SJSA1 (cell line): ENCODE results near the gene MRPL52. TPM values are rescaled to one million over a fixed set of nuclear protein-coding genes. Genes with fewer than 3 reads are reported as not detected.

Experiments used
- DNase-seq, 2 experiments: peaks; one replicate each; pipeline ENCODE4 v3.0.0-alpha.2; 2015 to 2020; ENCODE audit warnings: low spot score in 2 of 2, low read depth in 1 of 2
- H3K27ac ChIP-seq: fragments of 250-450 bp; sonication (Bioruptor Pico); 2 replicates; pipeline ENCODE4 v1.5.1; 2020; ENCODE audit warnings: mild to moderate bottlenecking, moderate library complexity
- H3K27me3 ChIP-seq: fragments of 250-450 bp; sonication (Bioruptor Pico); replicated peaks from 2 replicates; pipeline ENCODE4 v1.5.1; 2020; ENCODE audit warnings: mild to moderate bottlenecking, moderate library complexity
- H3K36me3 ChIP-seq: fragments of 250-450 bp; sonication (Bioruptor Pico); 2 replicates; pipeline ENCODE4 v1.5.1; 2020; ENCODE audit warnings: mild to moderate bottlenecking
- H3K4me1 ChIP-seq: fragments of 250-450 bp; sonication (Bioruptor Pico); replicated peaks from 2 replicates; pipeline ENCODE4 v1.6.1; 2021; ENCODE audit warnings: mild to moderate bottlenecking
- H3K4me3 ChIP-seq: fragments of 250-450 bp; sonication (Bioruptor Pico); 2 replicates; pipeline ENCODE4 v1.5.1; 2020; ENCODE audit warnings: mild to moderate bottlenecking
- H3K9me3 ChIP-seq: fragments of 250-450 bp; sonication (Bioruptor Pico); replicated peaks from 2 replicates; pipeline ENCODE4 v1.5.1; 2020; ENCODE audit warnings: mild to moderate bottlenecking
- total RNA-seq: library from RNA; depleted of rRNA; stranded (reverse); fragments of >200 nt; shearing (Covaris generic); gene quantifications from 2 replicates; pipeline ENCODE4 v1.2.3, GENCODE V29; 2014; rRNA removed

Gene MRPL52
- total RNA-seq, 1 experiment from 2014 or later = 58.2 TPM

DNA sequence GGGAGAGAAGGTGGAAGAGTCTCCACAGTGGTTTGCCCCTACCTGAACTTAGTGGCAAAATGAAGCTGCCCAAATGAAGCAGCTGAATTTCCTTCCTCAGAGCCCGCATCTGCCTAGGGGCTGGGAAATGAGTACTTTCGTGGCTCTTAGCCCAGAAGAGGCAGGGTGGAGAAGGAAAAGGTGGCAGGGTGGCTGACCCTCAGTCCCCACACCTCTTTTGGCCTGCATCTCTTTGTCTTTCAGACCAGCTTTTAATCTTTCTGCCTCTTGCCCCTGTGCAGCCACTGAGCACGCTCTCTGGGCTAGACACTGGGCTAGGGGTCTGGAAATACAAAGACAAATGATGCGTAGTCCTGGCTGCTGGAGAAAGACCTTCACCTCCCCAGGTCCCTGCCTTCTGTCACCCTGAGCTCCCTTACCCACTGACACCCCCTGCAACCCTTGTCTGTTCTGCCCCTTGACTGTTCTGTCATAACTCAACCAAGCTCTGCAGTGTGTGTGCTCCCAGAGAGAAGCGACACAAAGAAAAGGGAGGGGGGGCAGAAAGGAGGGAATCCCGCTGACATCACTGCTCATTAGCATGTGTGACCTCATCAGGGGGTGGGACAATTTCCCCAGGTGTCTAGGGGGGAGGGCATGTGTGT lies 53.0 kb downstream of the MRPL52 start:
- Histone ChIP-seq H3K27ac (no peak overlapping the region), H3K4me3 (no peak overlapping the region), H3K4me1 (peaks cover 8% of the 10 kb centered on the region), H3K9me3 (no peaks in the 10 kb centered on the region), H3K27me3 (no peaks in the 10 kb centered on the region), H3K36me3 (peaks cover 6% of the 10 kb centered on the region)
- DNase-seq = no peak

DNA sequence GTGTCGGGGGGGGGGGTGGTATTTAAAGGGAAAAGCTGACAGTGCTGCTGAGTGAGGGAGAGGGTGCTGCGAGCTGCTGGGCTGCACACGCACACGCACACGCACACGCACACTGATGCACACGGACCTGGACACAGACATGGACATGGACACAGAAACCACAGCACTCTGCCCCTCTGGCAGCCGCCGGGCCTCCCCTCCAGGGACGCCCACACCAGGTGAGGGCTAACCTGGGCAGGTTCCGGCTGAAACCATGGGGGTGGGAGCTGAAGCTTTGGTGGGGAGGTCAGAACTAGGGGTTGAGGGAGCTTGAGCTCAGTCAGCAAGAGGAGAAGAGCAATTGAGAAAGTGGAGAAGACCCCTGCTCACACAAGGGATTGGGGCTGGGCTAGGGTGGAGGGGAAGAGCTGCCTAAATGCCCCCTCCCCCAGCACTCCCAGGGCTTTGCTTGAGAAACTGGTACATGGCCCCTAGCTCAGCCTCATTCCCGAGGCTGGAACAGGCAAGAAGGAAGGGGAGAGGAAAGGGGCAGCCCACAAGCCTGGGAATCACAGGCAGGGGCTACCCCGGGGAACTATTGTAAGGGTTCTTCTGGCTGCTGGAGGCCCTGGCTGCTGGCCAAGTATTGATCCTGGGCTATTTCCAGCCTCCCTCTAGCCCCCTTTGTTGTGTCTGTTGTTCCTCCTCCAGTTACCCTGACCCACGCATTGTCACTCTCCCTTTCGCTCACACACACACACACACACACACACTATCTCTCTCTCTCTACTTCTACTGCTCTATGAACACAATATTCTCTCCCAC lies 53.7 kb downstream of the MRPL52 start, which contains the start of gene REM2:
REM2 (plus strand) TSS at position 50 of the 804 bp plus-strand sequence; CDS start at position 116, 66 bp downstream.
- no peak for DNase-seq
- no peak within 1 kb of the TSS for H3K4me3 ChIP-seq
- no peak within 1 kb of the TSS for H3K27ac ChIP-seq
- H3K9me3 ChIP-seq = no peaks in the 10 kb centered on the region
- H3K4me1 ChIP-seq = peaks cover 13% of the 10 kb centered on the region
- H3K27me3 ChIP-seq = no peaks in the 10 kb centered on the region
- peaks cover 3% of the 10 kb centered on the region; the same call in 1 of the 2 replicates for H3K36me3 ChIP-seq

GRCh38 chr14:22884076-22884737 lies 54.5 kb downstream of the MRPL52 start:
- Histone ChIP-seq H3K27ac (no peak overlapping the region), H3K27me3 (no peaks in the 10 kb centered on the region), H3K9me3 (no peaks in the 10 kb centered on the region)

More at GRCh38 chr14:22884076-22884737, 54.5 kb downstream of the MRPL52 start:
- Histone ChIP-seq H3K36me3 (peaks cover 3% of the 10 kb centered on the region; the same call in 1 of the 2 replicates), H3K4me3 (no peak overlapping the region), H3K4me1 (peaks cover 13% of the 10 kb centered on the region)
- no peak for DNase-seq

Other genes with a start within 250 kb of the MRPL52 start
- gene DAD1, start 240.7 kb upstream of the MRPL52 start, total RNA-seq = 282 and 328 TPM in 2 replicates
- 7.1 and 7.3 TPM in 2 replicates for gene ABHD4, start 231.6 kb upstream of the MRPL52 start, total RNA-seq
- not detected in 2 replicates for gene OR6J1, start 185.5 kb upstream of the MRPL52 start, total RNA-seq
- 42.9 and 54.4 TPM in 2 replicates for gene OXA1L, start 63.2 kb upstream of the MRPL52 start, total RNA-seq
- 0.09 and 0.13 TPM in 2 replicates for gene SLC7A7, start 14.5 kb upstream of the MRPL52 start, total RNA-seq
- 101 and 117 TPM in 2 replicates for gene MMP14, start 6.7 kb downstream of the MRPL52 start, total RNA-seq
- gene LRP10, start 41.9 kb downstream of the MRPL52 start, total RNA-seq = 37.4 and 41.4 TPM in 2 replicates
- 0.05 TPM in 1 of 2 replicates, not detected in the other for gene REM2, start 53.3 kb downstream of the MRPL52 start, total RNA-seq
- 67.8 and 86.9 TPM in 2 replicates for gene RBM23, start 89.3 kb downstream of the MRPL52 start, total RNA-seq
- gene PRMT5, start 99.5 kb downstream of the MRPL52 start, total RNA-seq = 43.9 and 67.8 TPM in 2 replicates
- gene HAUS4, start 127.2 kb downstream of the MRPL52 start, total RNA-seq = 37.3 and 39.5 TPM in 2 replicates
- 116 and 125 TPM in 2 replicates for gene AJUBA, start 152.7 kb downstream of the MRPL52 start, total RNA-seq
- gene C14orf93, start 180.3 kb downstream of the MRPL52 start, total RNA-seq = 3.2 and 6.5 TPM in 2 replicates
- gene PSMB5, start 205.0 kb downstream of the MRPL52 start, total RNA-seq = 226 and 255 TPM in 2 replicates
- gene PSMB11, start 212.3 kb downstream of the MRPL52 start, total RNA-seq = not detected in 2 replicates
- 4.8 and 9.1 TPM in 2 replicates for gene CDH24, start 227.6 kb downstream of the MRPL52 start, total RNA-seq